Prostate gland (tissue), 2 donors: ENCODE measurements around the gene RPL34. TPM values are rescaled to one million over a fixed set of nuclear protein-coding genes. Genes with fewer than 3 reads are reported as not detected.

ENCODE experiments used
- DNase-seq: peaks from one replicate; pipeline ENCODE4 v3.0.0-alpha.2; 2019; ENCODE audit warnings: low spot score
- H3K27ac ChIP-seq, 2 donors: fragments of 200-600 bp; sonication (generic); 2 replicates each; pipeline ENCODE4 v1.5.1; 2017 to 2019
- H3K27me3 ChIP-seq: fragments of 200-600 bp; sonication (generic); replicated peaks from 2 replicates; pipeline ENCODE4 v1.5.1; 2019; ENCODE audit not compliant: insufficient read depth
- H3K36me3 ChIP-seq, 2 donors: fragments of 200-600 bp; sonication (generic); 1 replicate in 1 of 2; 2 replicates in 1 of 2; pipeline versions ENCODE4 v1.5.1 to v1.8.1; 2017 to 2019
- H3K4me1 ChIP-seq: fragments of 200-600 bp; sonication (generic); replicated peaks from 2 replicates; pipeline ENCODE4 v1.5.1; 2019
- H3K4me3 ChIP-seq, 2 donors: fragments of 200-600 bp; sonication (generic); 2 replicates each; pipeline ENCODE4 v1.5.1; 2017 to 2019
- H3K9me3 ChIP-seq: fragments of 200-600 bp; sonication (generic); 2 replicates; pipeline ENCODE4 v1.5.1; 2017
- CTCF ChIP-seq, 4 experiments: fragments of 200-600 bp in 2 of 4; fragments of 450-650 bp in 2 of 4; sonication (generic) in 2 of 4; IDR thresholded peaks; 1 replicate in 3 of 4; 2 replicates in 1 of 4; pipeline ENCODE4 v1.5.1; 2016 to 2019; ENCODE audit warnings: antibody characterized with exemption in 4 of 4, mild to moderate bottlenecking in 2 of 4, moderate library complexity in 2 of 4
- POLR2A ChIP-seq: fragments of 450-650 bp; IDR thresholded peaks from one replicate; pipeline ENCODE4 v1.6.1; 2016; ENCODE audit warnings: antibody characterized with exemption, mild to moderate bottlenecking
- POLR2AphosphoS5 ChIP-seq: sonication (generic); formaldehyde crosslinking; IDR thresholded peaks from one replicate; pipeline ENCODE4 v1.6.1; 2017; ENCODE audit warnings: antibody characterized with exemption
- WGBS: methylation state at CpG from one replicate; pipeline ENCODE4 v1.1.5; 2018; 5-methylcytosine and 5-hydroxymethylcytosine counted together
- intact Hi-C: fragments of 100-400 bp; cut with DNase I; formaldehyde crosslinking; loops from one replicate; pipeline ENCODE4 v1.14.2; 2022
- total RNA-seq, 2 donors: library from RNA; depleted of rRNA; stranded (reverse); fragments of >200 nt; gene quantifications; one replicate each; pipeline ENCODE4 v1.1.0, GENCODE V29; 2016

RPL34 gene
- 1,000 to 10,000 TPM in 1 of 2 donors, 100 to 1,000 TPM in 1; 581 to 1,081 TPM for total RNA-seq

- intact Hi-C loops, result no loop called here
- Histone ChIP-seq H3K4me1 (no peaks in the 10 kb centered on the region), H3K9me3 (no peaks in the 10 kb centered on the region), H3K27ac (peak within 1 kb of the TSS; percentile 64 to 70), H3K27me3 (no peaks in the 10 kb centered on the region), H3K36me3 (peaks cover 0 to 7% of the 10 kb centered on the region in 2 donors), H3K4me3 (peak within 1 kb of the TSS; percentile 52 to 57)
- DNase-seq, result peak; percentile 98
- WGBS, result under 1% methylated on average over 32 of the region's 32 CpGs
- TF ChIP-seq CTCF (IDR thresholded peaks at IDR 0.05), result no peak
- peak; percentile 83 for TF ChIP-seq POLR2A
- TF ChIP-seq POLR2AphosphoS5, result peak; percentile 100
These were observed at the start of gene RPL34 for GRCh38 chr4:108620101-108620932. TSS of gene RPL34 (plus strand) at chr4:108620576. CDS start at chr4:108621960, 1,384 bp downstream.

GRCh38 chr4:108570993-108571569, 49.3 kb upstream of the RPL34 start:
- WGBS, result 71% methylated on average over 4 of the region's 4 CpGs
- Histone ChIP-seq H3K4me1 (no peaks in the 10 kb centered on the region), H3K4me3 (no peak overlapping the region), H3K9me3 (no peaks in the 10 kb centered on the region), H3K36me3 (no peaks in the 10 kb centered on the region), H3K27ac (no peak overlapping the region), H3K27me3 (no peaks in the 10 kb centered on the region)
- TF ChIP-seq CTCF (IDR thresholded peaks at IDR 0.05) (no peak), POLR2A (no peak)
- intact Hi-C loops, result no loop called here
- DNase-seq, result no peak

- intact Hi-C loops, result no loop called here
- Histone ChIP-seq H3K4me3 (no peak overlapping the region), H3K9me3 (no peaks in the 10 kb centered on the region), H3K27ac (no peak overlapping the region), H3K36me3 (no peaks in the 10 kb centered on the region), H3K4me1 (no peaks in the 10 kb centered on the region), H3K27me3 (no peaks in the 10 kb centered on the region)
- no peak for TF ChIP-seq POLR2AphosphoS5
- TF ChIP-seq CTCF (IDR thresholded peaks at IDR 0.05), result no peak
- TF ChIP-seq POLR2A, result no peak
- WGBS, result 75% methylated on average over 3 of the region's 3 CpGs
- DNase-seq, result no peak
These were observed 46.0 kb upstream of the RPL34 start for GRCh38 chr4:108574402-108574801.

DNA sequence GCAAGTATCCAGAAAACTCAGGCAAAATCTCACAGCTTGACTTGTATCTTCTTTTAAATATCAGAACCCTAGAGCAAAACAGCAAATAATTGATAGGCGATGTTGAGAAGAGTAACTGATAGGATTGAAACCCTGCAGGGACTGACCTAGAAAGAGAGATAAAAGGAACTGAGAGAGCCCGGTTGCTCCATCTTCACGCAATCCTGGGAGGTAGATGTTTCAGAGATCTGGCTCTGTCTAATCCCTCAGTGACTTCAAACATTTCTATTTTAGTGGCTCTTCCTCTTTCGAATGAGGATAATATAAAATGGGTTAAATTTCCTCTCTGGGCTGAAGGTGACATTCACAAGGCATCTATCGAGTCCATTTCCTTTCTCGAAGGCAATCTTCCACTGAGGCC, 39.3 kb upstream of the RPL34 start:
- Histone ChIP-seq H3K27ac (no peak overlapping the region), H3K36me3 (no peaks in the 10 kb centered on the region), H3K4me1 (no peaks in the 10 kb centered on the region), H3K4me3 (no peak overlapping the region), H3K27me3 (no peaks in the 10 kb centered on the region), H3K9me3 (no peaks in the 10 kb centered on the region)
- WGBS, result 60% methylated on average over 6 of the region's 6 CpGs
- no peak for DNase-seq
- intact Hi-C loops, result no loop called here
- TF ChIP-seq POLR2AphosphoS5 (no peak), CTCF (IDR thresholded peaks at IDR 0.05) (no peak), POLR2A (no peak)
